Measurements from ENCODE around the gene LPCAT2. TPM values are rescaled to one million over a fixed set of nuclear protein-coding genes. Genes with fewer than 3 reads are reported as not detected.

Gene LPCAT2
- total and polyA plus RNA-seq, 2 of the 8 experiments (the other 6 are each of a cell fraction or from before 2014, with no cell fraction given), result 2.2 to 10.6 TPM

DNA sequence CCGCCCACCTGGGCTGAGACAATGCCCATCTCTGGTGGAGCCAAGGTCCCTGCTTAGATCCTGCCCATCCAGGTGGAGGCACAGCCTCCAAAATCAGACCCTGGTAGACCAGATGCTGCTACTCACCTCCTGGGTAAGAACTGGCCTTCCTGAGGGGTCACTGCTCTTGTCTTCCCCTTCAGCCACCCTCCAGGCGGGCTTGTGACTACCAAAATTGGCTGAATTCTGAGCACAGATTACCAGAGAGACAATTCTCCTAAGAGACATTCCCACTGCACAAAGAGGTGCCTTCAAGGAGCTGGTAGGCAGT lies 19.0 kb upstream of the LPCAT2 start (continued):
- TF ChIP-seq JUND (IDR thresholded peaks at IDR 0.05; ENCODE audit: low read length) (no peak), EGR1 (IDR thresholded peaks at IDR 0.05; ENCODE audit: borderline replicate concordance, low read depth, low read length) (no peak), SIRT6 (IDR thresholded peaks at IDR 0.05; ENCODE audit: low read length) (no peak), POU5F1 (IDR thresholded peaks at IDR 0.05; ENCODE audit: low read depth, low read length) (no peak)
- TF ChIP-seq, protein P1, sequence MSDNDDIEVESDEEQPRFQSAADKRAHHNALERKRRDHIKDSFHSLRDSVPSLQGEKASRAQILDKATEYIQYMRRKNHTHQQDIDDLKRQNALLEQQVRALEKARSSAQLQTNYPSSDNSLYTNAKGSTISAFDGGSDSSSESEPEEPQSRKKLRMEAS (IDR thresholded peaks at IDR 0.05), result no peak
